ENCODE data around the gene DUSP5.
A peak's percentile ranks its signal among the peaks of the same experiment; 100 is the strongest.

DUSP5 gene

GRCh38 chr10:110501142-110501937, 3.6 kb downstream of the DUSP5 start:
- peak; percentile 65 to 71 for DNase-seq

GRCh38 chr10:110502072-110502845, 4.6 kb downstream of the DUSP5 start:
- DNase-seq: no peak

GRCh38 chr10:110502851-110503301, 5.2 kb downstream of the DUSP5 start:
- DNase-seq: peak; percentile 88 to 91

- DNase-seq: no peak
Measured at GRCh38 chr10:110503528-110504110, 5.9 kb downstream of the DUSP5 start.

GRCh38 chr10:110504111-110504735, 6.5 kb downstream of the DUSP5 start:
- peak; percentile 91 to 95 for DNase-seq

- no peak for DNase-seq
Measured at GRCh38 chr10:110505130-110505770, 7.5 kb downstream of the DUSP5 start.

- DNase-seq: no peak
Measured at GRCh38 chr10:110506448-110506847, 8.7 kb downstream of the DUSP5 start.

- no peak for DNase-seq
Measured at GRCh38 chr10:110507346-110507745, 9.6 kb downstream of the DUSP5 start.

GRCh38 chr10:110508159-110508788, 10.6 kb downstream of the DUSP5 start:
- DNase-seq: no peak

GRCh38 chr10:110508806-110509544, 11.3 kb downstream of the DUSP5 start:
- no peak for DNase-seq

- no peak for DNase-seq
Measured at GRCh38 chr10:110509560-110509959, 11.9 kb downstream of the DUSP5 start.

- no peak for DNase-seq
Measured at GRCh38 chr10:110510086-110510485, 12.4 kb downstream of the DUSP5 start.

GRCh38 chr10:110510730-110511129, 13.0 kb downstream of the DUSP5 start:
- no peak for DNase-seq

GRCh38 chr10:110511734-110512449, 14.2 kb downstream of the DUSP5 start:
- DNase-seq: no peak

GRCh38 chr10:110512461-110513187, 14.9 kb downstream of the DUSP5 start:
- DNase-seq: no peak

GRCh38 chr10:110513949-110514348, 16.2 kb downstream of the DUSP5 start:
- DNase-seq: no peak

GRCh38 chr10:110514848-110515247, 17.1 kb downstream of the DUSP5 start:
- no peak for DNase-seq

GRCh38 chr10:110516815-110517492, 19.2 kb downstream of the DUSP5 start:
- DNase-seq: no peak

GRCh38 chr10:110522365-110522988, 24.8 kb downstream of the DUSP5 start:
- no peak for DNase-seq
